Tibial nerve (tissue), 3 donors: Measurements from ENCODE around the gene PLAAT1.

ENCODE experiments used
- EP300 ChIP-seq, 2 donors: sonication (generic); formaldehyde crosslinking; IDR thresholded peaks; one replicate each; pipeline ENCODE4 v1.6.1; 2017; ENCODE audit warnings: antibody characterized with exemption in 2 of 2, mild to moderate bottlenecking in 1 of 2
- POLR2A ChIP-seq, 2 donors: fragments of 450-650 bp; IDR thresholded peaks; one replicate each; pipeline ENCODE4 v1.6.1; 2017; ENCODE audit warnings: antibody characterized with exemption in 2 of 2, mild to moderate bottlenecking in 2 of 2, moderate library complexity in 2 of 2

GRCh38 chr3:193228206-193228605, 12.8 kb upstream of the PLAAT1 start:
- TF ChIP-seq POLR2A (IDR thresholded peaks at IDR 0.05) (no peak), EP300 (IDR thresholded peaks at IDR 0.05) (no peak)
